LNCAP (cell line): ENCODE measurements around the gene PROX2.

Source experiments
- TF ChIP-seq, protein P1 (sequence below): fragments of 450-650 bp; IDR thresholded peaks from 2 replicates; pipeline ENCODE4 v1.5.1; 2017; ENCODE audit warnings: mild to moderate bottlenecking

PROX2 gene

GRCh38 chr14:74888164-74889158, 12.5 kb upstream of the PROX2 start:
- TF ChIP-seq, protein P1, sequence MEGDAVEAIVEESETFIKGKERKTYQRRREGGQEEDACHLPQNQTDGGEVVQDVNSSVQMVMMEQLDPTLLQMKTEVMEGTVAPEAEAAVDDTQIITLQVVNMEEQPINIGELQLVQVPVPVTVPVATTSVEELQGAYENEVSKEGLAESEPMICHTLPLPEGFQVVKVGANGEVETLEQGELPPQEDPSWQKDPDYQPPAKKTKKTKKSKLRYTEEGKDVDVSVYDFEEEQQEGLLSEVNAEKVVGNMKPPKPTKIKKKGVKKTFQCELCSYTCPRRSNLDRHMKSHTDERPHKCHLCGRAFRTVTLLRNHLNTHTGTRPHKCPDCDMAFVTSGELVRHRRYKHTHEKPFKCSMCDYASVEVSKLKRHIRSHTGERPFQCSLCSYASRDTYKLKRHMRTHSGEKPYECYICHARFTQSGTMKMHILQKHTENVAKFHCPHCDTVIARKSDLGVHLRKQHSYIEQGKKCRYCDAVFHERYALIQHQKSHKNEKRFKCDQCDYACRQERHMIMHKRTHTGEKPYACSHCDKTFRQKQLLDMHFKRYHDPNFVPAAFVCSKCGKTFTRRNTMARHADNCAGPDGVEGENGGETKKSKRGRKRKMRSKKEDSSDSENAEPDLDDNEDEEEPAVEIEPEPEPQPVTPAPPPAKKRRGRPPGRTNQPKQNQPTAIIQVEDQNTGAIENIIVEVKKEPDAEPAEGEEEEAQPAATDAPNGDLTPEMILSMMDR, result no peak

GRCh38 chr14:74886001-74886400, 10.1 kb upstream of the PROX2 start:
- TF ChIP-seq, protein P1, result no peak

DNA sequence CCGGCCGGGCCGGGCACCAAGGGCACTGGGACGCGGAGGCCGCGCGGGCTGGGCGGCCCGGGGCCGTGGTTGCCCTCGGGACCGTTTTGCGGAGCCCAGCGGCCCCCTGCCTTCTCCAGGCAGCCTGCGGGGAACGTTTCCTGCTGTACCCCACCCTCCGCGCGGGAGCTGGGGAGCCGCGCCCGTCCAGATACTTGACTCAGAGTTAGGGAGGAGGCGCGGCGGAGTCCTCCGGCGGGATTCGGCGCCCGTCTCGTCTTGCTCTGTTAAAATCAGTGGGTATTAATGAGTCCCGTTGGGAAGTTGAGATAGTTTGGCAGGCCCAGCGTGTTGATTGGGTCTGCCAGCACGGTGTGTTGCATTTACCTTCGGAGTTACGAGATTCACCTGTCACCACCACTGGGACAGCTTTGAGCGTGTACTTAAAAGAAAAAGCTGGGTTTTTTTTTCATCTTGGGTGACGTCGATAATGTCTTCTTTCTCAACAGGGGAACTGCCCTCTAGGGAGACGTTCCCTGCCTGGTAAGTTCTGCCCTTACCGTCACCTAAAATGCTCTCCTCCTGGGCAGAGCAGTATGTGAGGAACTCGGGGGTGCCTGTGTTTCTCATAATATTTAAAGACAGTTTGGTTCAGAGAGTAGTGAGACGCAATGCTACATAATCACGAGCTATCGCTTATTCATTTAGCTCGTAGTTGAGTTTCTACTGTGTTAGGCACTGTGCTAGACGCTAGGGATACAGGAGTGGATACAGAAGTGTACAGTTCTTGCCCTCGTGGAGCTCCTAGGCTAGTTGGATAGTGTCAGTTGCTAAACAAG, 6.4 kb upstream of the PROX2 start:
- TF ChIP-seq, protein P1, result no peak

GRCh38 chr14:74881431-74882102, 5.6 kb upstream of the PROX2 start, which contains the start of gene DLST:
Gene DLST (plus strand): TSS chr14:74881916. CDS start chr14:74881954, 38 bp downstream.
- TF ChIP-seq, protein P1, result no peak

- TF ChIP-seq, protein P1, result no peak
Observed at GRCh38 chr14:74879427-74880182, 3.7 kb upstream of the PROX2 start.

DNA sequence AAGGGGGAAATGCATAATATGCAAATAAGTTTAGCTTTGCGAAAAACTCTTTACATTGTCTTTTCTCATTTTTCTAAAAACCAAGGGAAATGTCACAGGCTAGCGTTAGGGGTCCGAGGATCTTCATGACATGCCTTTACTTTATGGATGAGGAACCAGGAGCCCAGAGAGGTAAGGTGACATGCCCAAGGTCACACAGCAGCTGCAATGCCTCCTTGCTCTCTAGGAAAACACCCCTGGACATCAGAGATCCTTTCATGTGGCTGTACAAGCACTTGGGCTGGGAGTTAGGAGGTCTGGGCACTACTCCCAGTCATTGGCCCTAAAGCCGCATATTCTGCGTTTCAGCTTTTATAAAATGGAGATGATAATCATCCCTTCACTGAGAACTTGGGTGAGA, 741 bp downstream of the PROX2 start:
- TF ChIP-seq, protein P1, result no peak
